Hepatocyte (in vitro differentiated cells): ENCODE data around the gene ACADM.

ENCODE experiments used
- CTCF ChIP-seq: fragments of 200-600 bp; sonication (generic); IDR thresholded peaks from 2 replicates; pipeline ENCODE4 v1.5.1; 2016; ENCODE audit warnings: antibody characterized with exemption, mild to moderate bottlenecking; ENCODE audit not compliant: poor library complexity
- EZH2 ChIP-seq: fragments of 200-600 bp; sonication (generic); IDR thresholded peaks from 2 replicates; pipeline ENCODE4 v1.6.1; 2016; ENCODE audit warnings: antibody characterized with exemption, mild to moderate bottlenecking, borderline replicate concordance
- EZH2phosphoT487 ChIP-seq: fragments of 200-600 bp; sonication (generic); IDR thresholded peaks from one replicate; pipeline ENCODE4 v1.6.1; 2018; ENCODE audit warnings: antibody characterized with exemption, mild to moderate bottlenecking, low read depth, moderate library complexity; ENCODE audit not compliant: unreplicated experiment, severe bottlenecking

GRCh38 chr1:75811211-75811981 lies 86.9 kb downstream of the ACADM start:
- TF ChIP-seq EZH2, result no peak
- TF ChIP-seq CTCF, result no peak
- no peak for TF ChIP-seq EZH2phosphoT487
